HCT116 (cell line): Measurements from ENCODE around the gene SCYL2. TPM values are rescaled to one million over a fixed set of nuclear protein-coding genes. Genes with fewer than 3 reads are reported as not detected.

Experiments
- ATAC-seq: fragments of 200-7000 bp; cut with Tn5 transposase; 2 replicates; pipeline ENCODE4 v1.9.1; 2020; ENCODE audit warnings: mild to moderate bottlenecking, moderate library complexity
- BruUV-seq: library from RNA; stranded (reverse); fragments of 400-500 nt; replicated peaks from 2 replicates; lab custom pipeline; 2021; lab: Mats Ljungman, UMichigan
- CTCF ChIA-PET: fragments of 300-600 bp; sonication (Branson Sonifier 250); formaldehyde crosslinking; loops from one replicate; lab custom pipeline; 2021; ENCODE audit warnings: antibody characterized with exemption; lab: Charles Lee
- POLR2A ChIA-PET: fragments of 300-600, 350-600 bp; sonication (Branson Sonifier 250); formaldehyde crosslinking; loops from one replicate; lab custom pipeline; 2021; ENCODE audit warnings: antibody characterized with exemption; lab: Charles Lee
- RAD21 ChIA-PET, 2 experiments: fragments of 300-600 bp; sonication (Branson Sonifier 250); formaldehyde crosslinking; loops; one replicate each; lab custom pipeline; 2023; ENCODE audit warnings: low total read pairs in 2 of 2; ENCODE audit not compliant: uncharacterized antibody in 2 of 2, unreplicated experiment in 2 of 2, low non-redundant PET in 1 of 2; lab: Charles Lee
- DNase-seq: peaks from one replicate; pipeline ENCODE4 v3.0.0-alpha.2; 2010; ENCODE audit warnings: low read depth, low spot score
- H2AFZ ChIP-seq: fragments of 200-600 bp; shearing (Covaris generic), sonication (generic); 2 replicates; pipeline ENCODE4 v1.6.1; 2017; ENCODE audit warnings: low read depth, mixed run types, mixed read lengths, antibody characterized with exemption, low read length; ENCODE audit not compliant: poor library complexity, severe bottlenecking
- H3K27ac ChIP-seq: 2 replicates; pipeline ENCODE4 v1.5.1; 2012; ENCODE audit warnings: low read depth, low read length
- H3K27me3 ChIP-seq: fragments of 200-600 bp; sonication (generic); 2 replicates; pipeline ENCODE4 v1.6.1; 2016; ENCODE audit warnings: mixed run types, low read length, mixed read lengths; ENCODE audit not compliant: insufficient read depth
- H3K36me3 ChIP-seq, 2 experiments: fragments of 200-500 bp in 1 of 2; fragments of 200-600 bp in 1 of 2; sonication (Bioruptor generic) in 1 of 2; sonication (generic) in 1 of 2; 2 replicates each; pipeline versions ENCODE4 v1.5.1 to v1.6.1; 2014 to 2016; ENCODE audit warnings: low read length in 2 of 2, inconsistent platforms in 1 of 2, mixed read lengths in 1 of 2, mixed run types in 1 of 2; ENCODE audit not compliant: insufficient read depth in 2 of 2, control insufficient read depth in 1 of 2
- H3K4me1 ChIP-seq, 2 experiments: fragments of 200-600 bp in 1 of 2; sonication (generic) in 1 of 2; 2 replicates each; pipeline versions ENCODE4 v1.5.1 to v1.6.1; 2012 to 2017; ENCODE audit warnings: low read length in 2 of 2, inconsistent platforms in 1 of 2, mild to moderate bottlenecking in 1 of 2, mixed read lengths in 1 of 2, mixed run types in 1 of 2, moderate library complexity in 1 of 2; ENCODE audit not compliant: insufficient read depth in 2 of 2, control insufficient read depth in 1 of 2
- H3K4me2 ChIP-seq: fragments of 200-600 bp; sonication (generic); 2 replicates; pipeline ENCODE4 v1.6.1; 2017; ENCODE audit warnings: mixed run types, low read length, mixed read lengths
- H3K4me3 ChIP-seq, 2 experiments: fragments of 200-600 bp in 1 of 2; sonication (generic) in 1 of 2; replicated peaks in 1 of 2; 2 replicates each; pipeline ENCODE4 v1.5.1; 2011 to 2016; ENCODE audit warnings: low read length in 2 of 2, control low read depth in 1 of 2, low read depth in 1 of 2, mild to moderate bottlenecking in 1 of 2, mixed read lengths in 1 of 2, mixed run types in 1 of 2
- H3K79me2 ChIP-seq: fragments of 200-600 bp; sonication (generic); 2 replicates; pipeline ENCODE4 v1.6.1; 2017; ENCODE audit warnings: mild to moderate bottlenecking, mixed run types, low read length, moderate library complexity, mixed read lengths; ENCODE audit not compliant: insufficient read depth
- H3K9ac ChIP-seq: fragments of 200-600 bp; sonication (generic); 2 replicates; pipeline ENCODE4 v1.6.1; 2016; ENCODE audit warnings: low read length, mixed read lengths
- H3K9me2 ChIP-seq: fragments of 200-600 bp; sonication (generic), shearing (Covaris generic); 2 replicates; pipeline ENCODE4 v1.6.1; 2017; ENCODE audit warnings: mixed run types, mild to moderate bottlenecking, moderate library complexity; ENCODE audit not compliant: insufficient read depth
- H3K9me3 ChIP-seq, 2 experiments: fragments of 200-500 bp in 1 of 2; fragments of 200-600 bp in 1 of 2; sonication (Bioruptor generic) in 1 of 2; sonication (generic) in 1 of 2; 2 replicates each; pipeline ENCODE4 v1.6.1; 2014 to 2017; ENCODE audit warnings: low read length in 2 of 2, mixed read lengths in 2 of 2, inconsistent platforms in 1 of 2, low read depth in 1 of 2, mild to moderate bottlenecking in 1 of 2, mixed run types in 1 of 2, moderate library complexity in 1 of 2; ENCODE audit not compliant: control insufficient read depth in 1 of 2, insufficient read depth in 1 of 2
- H4K20me1 ChIP-seq: fragments of 200-600 bp; sonication (generic), shearing (Covaris generic); 2 replicates; pipeline ENCODE4 v1.6.1; 2017; ENCODE audit warnings: mixed run types, mild to moderate bottlenecking, moderate library complexity; ENCODE audit not compliant: insufficient read depth
- CBX3 ChIP-seq: IDR thresholded peaks from 2 replicates; pipeline ENCODE4 v1.6.1; 2012; ENCODE audit warnings: low read depth
- EGR1 ChIP-seq: IDR thresholded peaks from 2 replicates; pipeline ENCODE4 v1.6.1; 2012; ENCODE audit warnings: low read depth
- EZH2 ChIP-seq: fragments of 200-600 bp; sonication (generic); IDR thresholded peaks from 2 replicates; pipeline ENCODE4 v1.6.1; 2017; ENCODE audit warnings: antibody characterized with exemption, mixed run types
- EZH2phosphoT487 ChIP-seq: fragments of 200-600 bp; IDR thresholded peaks from 2 replicates; pipeline ENCODE4 v1.6.1; 2018; ENCODE audit warnings: antibody characterized with exemption, borderline replicate concordance
- FOSL1 ChIP-seq: IDR thresholded peaks from 2 replicates; pipeline ENCODE4 v1.6.1; 2012; ENCODE audit warnings: low read depth
- POLR2AphosphoS5 ChIP-seq: IDR thresholded peaks from 2 replicates; pipeline ENCODE4 v1.6.1; 2011; ENCODE audit warnings: mild to moderate bottlenecking, low read depth, low read length, moderate library complexity
- RAD21 ChIP-seq: IDR thresholded peaks from 2 replicates; pipeline ENCODE4 v1.6.1; 2012; ENCODE audit warnings: low read depth, mild to moderate bottlenecking
- REST ChIP-seq: IDR thresholded peaks from 2 replicates; pipeline ENCODE4 v1.6.1; 2012; ENCODE audit warnings: low read depth
- SIN3A ChIP-seq: IDR thresholded peaks from 2 replicates; pipeline ENCODE4 v1.6.1; 2012; ENCODE audit warnings: low read depth
- TCF7L2 ChIP-seq: IDR thresholded peaks from 2 replicates; pipeline ENCODE4 v1.7.0; 2011; ENCODE audit warnings: borderline replicate concordance, inconsistent platforms; ENCODE audit not compliant: insufficient read depth, insufficient read length; ENCODE audit errors: extremely low read depth
- ZBTB33 ChIP-seq: IDR thresholded peaks from 2 replicates; pipeline ENCODE4 v1.6.1; 2011; ENCODE audit warnings: mild to moderate bottlenecking, low read length, moderate library complexity; ENCODE audit not compliant: insufficient replicate concordance; ENCODE audit errors: extremely low read depth
- ZNF274 ChIP-seq: fragments of 200-500 bp; sonication (Bioruptor generic); IDR thresholded peaks from 2 replicates; pipeline ENCODE4 v1.6.1; 2014; ENCODE audit warnings: mild to moderate bottlenecking, low read depth, low read length, inconsistent platforms
- intact Hi-C: fragments of 100-400 bp; cut with micrococcal nuclease; formaldehyde crosslinking; loops from 2 replicates; pipeline ENCODE4 v1.10.0; 2022
- total RNA-seq: library from RNA; stranded (reverse); gene quantifications from one replicate; pipeline ENCODE4 v1.2.1, GENCODE V29; 2021; ENCODE audit not compliant: unreplicated experiment

SCYL2 gene
- total RNA-seq, 1 experiment from 2014 or later = 31.7 TPM

GRCh38 chr12:100381379-100381778 is 114.4 kb downstream of the SCYL2 start:
- POLR2A ChIA-PET = no interaction called here
- Histone ChIP-seq H3K27me3 (0 out of 2 replicates have a peak, but pooled peaks cover 5% of the 10 kb centered on the region), H3K9me2 (no peaks in the 10 kb centered on the region), H3K4me1 (no peaks in the 10 kb centered on the region), H3K9ac (no peak overlapping the region), H3K79me2 (no peaks in the 10 kb centered on the region), H3K4me3 (no peak overlapping the region), H3K36me3 (no peaks in the 10 kb centered on the region), H4K20me1 (no peaks in the 10 kb centered on the region), H3K27ac (no peak overlapping the region), H2AFZ (no peak overlapping the region), H3K4me2 (no peak overlapping the region), H3K9me3 (no peaks in the 10 kb centered on the region)
- RAD21 ChIA-PET = no interaction called here
- no peak for ATAC-seq
- CTCF ChIA-PET = no interaction called here
- no TSS peak for BruUV-seq
- no peak for DNase-seq
- intact Hi-C loops = no loop called here
- TF ChIP-seq ZBTB33 (no peak), CBX3 (no peak), POLR2AphosphoS5 (no peak), SIN3A (no peak), EGR1 (no peak), ZNF274 (no peak), FOSL1 (no peak), REST (no peak), TCF7L2 (no peak), RAD21 (no peak), EZH2 (no peak), EZH2phosphoT487 (no peak)
